GM12874 (cell line): ENCODE data around the gene PTN.

Experiments
- CTCF ChIP-seq: IDR thresholded peaks from 2 replicates; pipeline ENCODE4 v1.5.1; 2011; ENCODE audit warnings: low read depth, mild to moderate bottlenecking, control low read depth, low read length, moderate library complexity; ENCODE audit not compliant: insufficient read depth

PTN gene

GRCh38 chr7:137342828-137343261 lies 688 bp downstream of the PTN start:
- no peak for TF ChIP-seq CTCF

GRCh38 chr7:137342265-137342664 lies 1.3 kb downstream of the PTN start:
- TF ChIP-seq CTCF, result no peak

GRCh38 chr7:137337902-137338301 lies 5.6 kb downstream of the PTN start:
- TF ChIP-seq CTCF, result peak; percentile 27; the same call in 1 of the 2 replicates

GRCh38 chr7:137335814-137336213 lies 7.7 kb downstream of the PTN start:
- no peak for TF ChIP-seq CTCF

- TF ChIP-seq CTCF, result no peak
Observed at GRCh38 chr7:137331378-137331777, 12.2 kb downstream of the PTN start.

- TF ChIP-seq CTCF, result no peak
Observed at GRCh38 chr7:137329411-137329810, 14.1 kb downstream of the PTN start.

GRCh38 chr7:137328373-137329120 lies 15.0 kb downstream of the PTN start:
- no peak for TF ChIP-seq CTCF
